Lung (tissue), 12 donors: Measurements from ENCODE around the gene SLC16A13. TPM values are rescaled to one million over a fixed set of nuclear protein-coding genes. Genes with fewer than 3 reads are reported as not detected.

Experiments used
- ATAC-seq: fragments of 200-7000 bp; cut with Tn5 transposase; one replicate; pipeline ENCODE4 v1.9.1; 2020; ENCODE audit warnings: moderate number of reproducible peaks; ENCODE audit not compliant: insufficient read depth, low FRiP score
- DNase-seq, 3 donors: peaks; one replicate each; pipeline ENCODE4 v3.0.0-alpha.2; 2013 to 2017
- H3K27ac ChIP-seq, 2 donors: one replicate each; pipeline ENCODE4 v1.5.1; 2013; ENCODE audit warnings: mild to moderate bottlenecking in 2 of 2, moderate library complexity in 2 of 2, control low read depth in 1 of 2, inconsistent platforms in 1 of 2, low read depth in 1 of 2, low read length in 1 of 2
- H3K27me3 ChIP-seq, 3 donors: one replicate each; pipeline ENCODE4 v1.5.1; 2013; ENCODE audit warnings: low read length in 2 of 3; ENCODE audit not compliant: control insufficient read depth in 3 of 3, insufficient read depth in 3 of 3
- H3K36me3 ChIP-seq, 4 donors: one replicate each; pipeline ENCODE4 v1.5.1; 2013; ENCODE audit warnings: low read length in 4 of 4, mild to moderate bottlenecking in 1 of 4, moderate library complexity in 1 of 4; ENCODE audit not compliant: control insufficient read depth in 4 of 4, insufficient read depth in 4 of 4
- H3K4me1 ChIP-seq, 5 donors: one replicate each; pipeline ENCODE4 v1.5.1; 2013; ENCODE audit warnings: low read length in 5 of 5, mild to moderate bottlenecking in 2 of 5, moderate library complexity in 1 of 5; ENCODE audit not compliant: control insufficient read depth in 5 of 5, insufficient read depth in 5 of 5
- H3K4me3 ChIP-seq: one replicate; pipeline ENCODE4 v1.5.1; 2013; ENCODE audit warnings: mild to moderate bottlenecking, control low read depth, moderate library complexity
- H3K9ac ChIP-seq, 2 donors: one replicate each; pipeline ENCODE4 v1.5.1; 2013; ENCODE audit warnings: low read length in 2 of 2, control low read depth in 1 of 2; ENCODE audit not compliant: insufficient read depth in 1 of 2
- H3K9me3 ChIP-seq, 4 donors: one replicate each; pipeline ENCODE4 v1.5.1; 2013; ENCODE audit warnings: low read length in 3 of 4, mild to moderate bottlenecking in 1 of 4, moderate library complexity in 1 of 4; ENCODE audit not compliant: control insufficient read depth in 4 of 4, insufficient read depth in 3 of 4
- WGBS, 2 donors: extraction: QIAGEN DNeasy Blood & Tissue Kit; methylation state at CpG; one replicate each; pipeline ENCODE4 v1.1.7; 2013; 5-methylcytosine and 5-hydroxymethylcytosine counted together
- polyA plus RNA-seq, 2 donors: library from polyadenylated mRNA; stranded (reverse); fragments of 200-250 nt; gene quantifications; one replicate each; pipeline ENCODE4 v1.2.1, GENCODE V29; 2013
- total RNA-seq, 2 donors: library from RNA; depleted of rRNA in 1 of 2; stranded (reverse); fragments of >200 nt in 1 of 2; gene quantifications; one replicate each; pipeline ENCODE4 v1.2.1, GENCODE V29; 2014 to 2021
- TF ChIP-seq, protein P1 (sequence below): IDR thresholded peaks from 2 replicates; pipeline ENCODE4 v1.5.1; 2012; ENCODE audit warnings: mild to moderate bottlenecking; ENCODE audit errors: control extremely low read depth, extremely low read depth
- donor health status: control.
- donor health status: control.
- donor health status: Bipolar disorder and iron deficiency.
- donor health status: healthy.
- donor health status: DM: yes; HTN: yes; CAD: no.

Gene SLC16A13
- total and polyA plus RNA-seq, 4 donors = 1.3 to 23.6 (median 6.3) TPM

DNA sequence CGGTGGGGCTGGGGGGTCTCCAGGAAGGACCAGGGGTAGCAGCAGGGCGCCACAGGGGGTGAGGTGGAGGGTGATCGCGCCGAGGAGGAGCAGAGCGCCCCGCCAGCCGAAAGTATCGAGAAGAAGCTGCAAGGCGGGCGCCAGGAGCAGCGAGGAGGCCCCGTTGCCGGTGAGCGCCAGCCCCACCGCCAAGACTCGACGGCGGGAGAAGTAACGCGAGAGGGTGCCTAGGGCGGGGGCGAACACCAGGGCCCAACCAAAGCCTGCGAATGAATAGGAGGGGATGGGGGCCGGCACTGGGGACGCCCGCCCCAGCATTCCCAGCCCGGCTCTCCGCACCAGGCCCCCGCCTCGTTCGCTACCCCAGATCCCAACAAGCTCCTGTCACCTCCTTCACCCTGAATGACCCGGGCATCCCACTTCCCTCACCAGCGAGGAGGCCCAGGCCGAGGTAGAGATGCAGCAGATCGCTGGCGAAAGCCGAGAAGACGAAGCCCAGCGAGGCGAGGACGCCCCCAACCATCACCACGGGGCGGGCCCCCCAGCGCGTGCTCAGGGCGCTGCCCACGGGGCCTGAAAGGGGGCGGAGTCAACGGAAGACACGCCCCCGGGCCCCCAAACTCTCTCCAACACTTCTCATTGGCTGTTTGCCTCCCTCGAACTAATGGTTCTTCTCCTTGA, 6.8 kb downstream of the SLC16A13 start:
- H3K36me3 ChIP-seq = no peaks in the 10 kb centered on the region
- H3K27me3 ChIP-seq = peaks cover 0 to 32% (median 25%) of the 10 kb centered on the region in 3 donors
- DNase-seq = no peak
- peaks cover 0 to 28% (median 15%) of the 10 kb centered on the region in 5 donors for H3K4me1 ChIP-seq
- ATAC-seq = no peak
- WGBS, 2 donors = 3 to 18% methylated on average over 46 to 53 of the region's 53 CpGs
- TF ChIP-seq, protein P1, sequence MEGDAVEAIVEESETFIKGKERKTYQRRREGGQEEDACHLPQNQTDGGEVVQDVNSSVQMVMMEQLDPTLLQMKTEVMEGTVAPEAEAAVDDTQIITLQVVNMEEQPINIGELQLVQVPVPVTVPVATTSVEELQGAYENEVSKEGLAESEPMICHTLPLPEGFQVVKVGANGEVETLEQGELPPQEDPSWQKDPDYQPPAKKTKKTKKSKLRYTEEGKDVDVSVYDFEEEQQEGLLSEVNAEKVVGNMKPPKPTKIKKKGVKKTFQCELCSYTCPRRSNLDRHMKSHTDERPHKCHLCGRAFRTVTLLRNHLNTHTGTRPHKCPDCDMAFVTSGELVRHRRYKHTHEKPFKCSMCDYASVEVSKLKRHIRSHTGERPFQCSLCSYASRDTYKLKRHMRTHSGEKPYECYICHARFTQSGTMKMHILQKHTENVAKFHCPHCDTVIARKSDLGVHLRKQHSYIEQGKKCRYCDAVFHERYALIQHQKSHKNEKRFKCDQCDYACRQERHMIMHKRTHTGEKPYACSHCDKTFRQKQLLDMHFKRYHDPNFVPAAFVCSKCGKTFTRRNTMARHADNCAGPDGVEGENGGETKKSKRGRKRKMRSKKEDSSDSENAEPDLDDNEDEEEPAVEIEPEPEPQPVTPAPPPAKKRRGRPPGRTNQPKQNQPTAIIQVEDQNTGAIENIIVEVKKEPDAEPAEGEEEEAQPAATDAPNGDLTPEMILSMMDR = no peak
- no peak overlapping the region for H3K9ac ChIP-seq
- H3K4me3 ChIP-seq = peak overlapping the region; percentile 30
- no peaks in the 10 kb centered on the region for H3K9me3 ChIP-seq
- H3K27ac ChIP-seq = peak overlapping the region in 1 of 2 donors; percentile 76

- Histone ChIP-seq H3K27ac (peak overlapping the region in 1 of 2 donors; percentile 76), H3K9me3 (no peaks in the 10 kb centered on the region), H3K9ac (no peak overlapping the region), H3K4me1 (peaks cover 0 to 28% (median 14%) of the 10 kb centered on the region in 5 donors), H3K36me3 (no peaks in the 10 kb centered on the region), H3K4me3 (peak overlapping the region; percentile 37), H3K27me3 (peaks cover 0 to 36% (median 25%) of the 10 kb centered on the region in 3 donors)
- TF ChIP-seq, protein P1 = no peak
- DNase-seq (no peak), ATAC-seq (no peak)
- whole genome bisulfite sequencing, 2 donors = 1 to 4% methylated on average over 21 of the region's 21 CpGs
Observed at GRCh38 chr17:7043182-7043496, 7.3 kb downstream of the SLC16A13 start.

GRCh38 chr17:7043497-7044198, 7.8 kb downstream of the SLC16A13 start, which contains the start of gene SLC16A11:
SLC16A11 (minus strand) TSS chr17:7044092; CDS start chr17:7043513, 579 bp downstream.
- H3K27me3 ChIP-seq = peaks cover 0 to 37% (median 25%) of the 10 kb centered on the region in 3 donors
- TF ChIP-seq, protein P1 = no peak
- H3K9ac ChIP-seq = no peak within 1 kb of the TSS
- ATAC-seq (peak; percentile 21), DNase-seq (peak in 2 of 3 donors; percentile 61 to 66)
- H3K27ac ChIP-seq = peak within 1 kb of the TSS in 1 of 2 donors; percentile 76
- WGBS, 2 donors = 2 to 6% methylated on average over 53 to 58 of the region's 58 CpGs
- H3K9me3 ChIP-seq = no peaks in the 10 kb centered on the region
- no peaks in the 10 kb centered on the region for H3K36me3 ChIP-seq
- peak within 1 kb of the TSS; percentile 37 for H3K4me3 ChIP-seq
- H3K4me1 ChIP-seq = peaks cover 0 to 28% (median 12%) of the 10 kb centered on the region in 5 donors
